HG03175 (cell line): ENCODE results near the gene FNBP1L.
"Not testable (repeated sequence)": the region's sequence is repeated elsewhere in the genome, so short reads cannot be mapped to it uniquely, and the experiment has no call there.

Experiments used
- ATAC-seq: cut with Tn5 transposase; IDR thresholded peaks from one replicate; pipeline ENCODE4 v1.9.1; 2021; ENCODE audit warnings: mild to moderate bottlenecking, moderate library complexity; ENCODE audit not compliant: unreplicated experiment

Gene FNBP1L

GRCh38 chr1:93442741-93443140 is 5.2 kb upstream of the FNBP1L start:
- ATAC-seq = no peak

- ATAC-seq = no peak
Measured at GRCh38 chr1:93443454-93443853, 4.5 kb upstream of the FNBP1L start.

GRCh38 chr1:93446837-93447451 is 974 bp upstream of the FNBP1L start:
- no peak for ATAC-seq

- no peak for ATAC-seq
Measured at GRCh38 chr1:93448292-93448982, 519 bp downstream of the FNBP1L start.

GRCh38 chr1:93448983-93449804 is 1.3 kb downstream of the FNBP1L start:
- ATAC-seq = no peak

- ATAC-seq = no peak
Measured at GRCh38 chr1:93450321-93450720, 2.4 kb downstream of the FNBP1L start.

DNA sequence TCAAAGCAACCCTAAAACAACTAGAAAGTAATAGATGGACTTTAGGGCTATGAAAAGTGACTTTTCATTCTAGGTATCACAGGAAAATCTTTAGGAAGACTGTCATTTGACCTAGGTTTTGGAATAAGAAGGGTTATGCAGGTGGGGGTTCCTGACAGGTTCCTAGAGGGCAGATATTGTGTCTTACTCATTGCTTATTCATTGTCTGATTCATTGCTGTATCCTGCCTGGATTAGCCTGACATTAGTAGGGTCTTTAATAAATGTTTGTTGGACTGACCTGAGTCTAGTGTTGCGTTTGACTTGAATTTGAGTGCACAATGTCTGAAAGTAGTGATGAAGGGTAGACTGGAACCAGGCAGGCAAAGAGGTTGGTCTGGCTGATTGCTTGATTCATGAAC is 6.0 kb downstream of the FNBP1L start:
- no peak for ATAC-seq

DNA sequence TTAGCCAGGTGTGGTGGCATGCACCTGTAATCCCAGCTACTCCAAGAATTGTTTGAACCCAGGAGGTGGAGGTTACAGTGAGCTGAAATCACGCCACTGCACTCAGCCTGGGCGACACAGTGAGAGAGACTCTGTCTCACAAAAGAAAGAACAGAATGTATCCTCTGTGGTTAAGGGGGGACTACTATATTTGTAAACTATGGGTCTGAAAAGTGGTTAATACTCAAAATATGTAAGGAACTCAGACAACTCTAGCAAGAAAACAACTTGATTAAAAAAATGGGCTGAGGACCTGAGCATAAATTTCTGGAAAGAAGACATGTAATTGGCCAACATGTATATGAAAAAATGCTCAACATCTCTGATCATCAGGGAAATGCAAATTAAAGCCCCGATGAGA is 11.2 kb downstream of the FNBP1L start:
- ATAC-seq = no peak

DNA sequence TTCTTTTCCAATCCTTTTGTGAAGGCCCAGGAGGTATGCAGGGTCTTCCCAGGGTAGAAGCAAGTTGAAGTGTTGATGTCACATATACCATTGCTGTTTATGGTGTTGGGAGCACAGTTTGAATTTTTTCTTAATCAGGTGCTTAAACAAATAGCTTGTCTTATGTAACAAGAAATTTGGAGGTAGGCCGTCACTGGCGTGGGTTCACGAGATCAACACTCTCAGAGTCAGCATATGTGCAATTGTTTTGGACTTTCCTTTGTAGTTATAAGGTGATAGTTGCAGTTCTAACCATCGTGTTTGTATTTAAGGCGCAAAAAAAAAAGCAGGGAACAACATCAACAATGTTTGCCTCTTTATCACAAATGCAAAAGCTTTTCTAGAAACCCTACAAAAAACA is 13.3 kb downstream of the FNBP1L start:
- ATAC-seq = no peak

DNA sequence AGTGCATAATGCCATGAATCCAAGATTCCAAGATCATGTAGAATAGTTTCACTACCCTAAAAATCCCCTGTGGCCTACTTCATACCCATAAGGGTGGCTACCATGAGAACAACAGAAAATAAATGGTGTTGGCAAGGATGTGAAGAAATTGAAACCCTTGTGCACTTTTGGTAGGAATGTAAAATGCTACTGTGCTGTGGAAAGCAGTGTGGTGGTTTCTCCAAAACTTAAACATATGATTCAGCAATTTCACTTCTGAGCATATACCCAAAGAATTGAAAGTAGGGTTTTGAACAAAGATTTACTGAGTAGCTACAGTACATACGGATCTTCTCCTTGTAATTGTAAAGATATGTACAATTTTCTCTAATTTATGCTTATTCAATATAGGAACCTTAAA is 16.0 kb downstream of the FNBP1L start:
- ATAC-seq = no peak

- not testable (repeated sequence) for ATAC-seq
Measured at GRCh38 chr1:93465371-93466082, 17.6 kb downstream of the FNBP1L start.

DNA sequence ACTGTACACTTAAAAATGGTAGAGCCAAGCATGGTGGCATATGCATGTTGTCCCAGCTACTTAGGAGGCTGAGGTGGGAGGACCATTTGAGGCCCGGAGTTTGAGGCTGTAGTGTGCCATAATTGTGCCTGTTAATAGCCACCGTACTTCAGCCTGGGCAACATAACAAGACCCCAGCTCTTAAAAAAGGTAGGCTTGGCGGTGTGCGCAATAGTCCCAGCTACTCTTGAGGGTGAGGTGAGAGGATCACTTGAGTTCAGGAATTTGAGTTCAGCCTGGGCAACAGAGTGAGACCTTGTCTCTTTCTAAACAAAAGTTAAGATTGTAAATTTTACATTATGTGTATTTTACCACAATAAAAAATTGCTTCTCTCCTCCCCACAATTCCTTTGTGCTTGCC is 19.7 kb downstream of the FNBP1L start:
- ATAC-seq = no peak

GRCh38 chr1:93468662-93469061 is 20.7 kb downstream of the FNBP1L start:
- ATAC-seq = no peak

GRCh38 chr1:93469223-93469622 is 21.3 kb downstream of the FNBP1L start:
- ATAC-seq = not testable (repeated sequence)

DNA sequence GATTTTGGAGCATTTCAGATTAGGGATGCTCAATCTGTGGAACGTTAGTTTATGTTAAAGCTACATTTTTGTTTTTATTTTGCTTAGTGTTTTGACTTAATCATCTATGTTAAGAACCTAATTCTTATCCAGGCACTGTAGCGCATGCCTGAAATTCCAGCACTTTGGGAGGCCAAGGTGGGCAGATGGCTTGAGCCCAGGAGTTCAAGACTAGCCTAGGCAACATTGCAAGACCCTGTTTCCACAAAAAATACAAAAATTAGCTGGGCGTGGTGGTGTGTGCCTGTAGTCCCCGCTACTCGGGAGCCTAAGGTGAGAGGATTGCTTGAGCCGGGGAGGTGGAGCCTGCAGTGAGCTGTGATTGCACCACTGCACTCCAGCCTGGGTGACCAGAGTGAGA is 23.4 kb downstream of the FNBP1L start:
- no peak for ATAC-seq

GRCh38 chr1:93471911-93472310 is 24.0 kb downstream of the FNBP1L start:
- ATAC-seq = no peak

DNA sequence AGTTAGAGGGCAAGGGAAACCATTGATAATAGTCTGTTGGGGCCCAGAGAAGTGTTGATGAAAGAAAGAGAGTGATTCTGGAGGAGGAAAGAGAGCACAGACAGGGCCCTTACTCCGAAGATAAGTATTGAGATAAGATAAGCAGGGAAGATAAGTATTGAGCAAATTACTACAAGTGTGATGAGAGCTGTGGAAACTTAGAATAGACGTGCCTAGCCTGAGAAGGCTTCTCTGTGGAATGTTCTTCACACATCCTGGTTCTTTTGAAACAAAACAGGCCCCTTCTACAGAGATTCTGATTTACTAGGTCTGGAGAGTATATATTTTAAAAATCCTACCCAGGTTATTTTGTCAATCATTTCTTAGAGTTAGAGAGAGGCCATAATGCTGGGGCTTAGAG is 26.4 kb downstream of the FNBP1L start:
- ATAC-seq = no peak

DNA sequence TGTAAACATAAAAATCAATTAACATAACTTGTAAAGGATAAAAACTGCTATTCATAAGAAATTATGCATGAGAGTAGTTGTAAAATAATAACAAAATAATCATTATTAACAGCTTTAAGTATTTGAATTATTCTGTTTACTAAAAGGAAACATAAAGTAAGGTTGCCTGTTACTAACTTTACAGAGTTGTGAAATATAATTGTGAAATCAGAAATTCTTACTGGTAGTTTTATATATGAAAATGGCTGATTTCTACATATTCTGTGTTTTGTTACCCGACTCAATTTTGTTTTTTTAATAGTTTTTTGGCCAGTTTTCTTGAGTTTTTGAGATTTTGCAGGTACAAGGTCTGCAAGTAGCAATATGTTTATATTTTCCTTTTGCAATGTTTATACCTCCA is 27.8 kb downstream of the FNBP1L start:
- no peak for ATAC-seq

DNA sequence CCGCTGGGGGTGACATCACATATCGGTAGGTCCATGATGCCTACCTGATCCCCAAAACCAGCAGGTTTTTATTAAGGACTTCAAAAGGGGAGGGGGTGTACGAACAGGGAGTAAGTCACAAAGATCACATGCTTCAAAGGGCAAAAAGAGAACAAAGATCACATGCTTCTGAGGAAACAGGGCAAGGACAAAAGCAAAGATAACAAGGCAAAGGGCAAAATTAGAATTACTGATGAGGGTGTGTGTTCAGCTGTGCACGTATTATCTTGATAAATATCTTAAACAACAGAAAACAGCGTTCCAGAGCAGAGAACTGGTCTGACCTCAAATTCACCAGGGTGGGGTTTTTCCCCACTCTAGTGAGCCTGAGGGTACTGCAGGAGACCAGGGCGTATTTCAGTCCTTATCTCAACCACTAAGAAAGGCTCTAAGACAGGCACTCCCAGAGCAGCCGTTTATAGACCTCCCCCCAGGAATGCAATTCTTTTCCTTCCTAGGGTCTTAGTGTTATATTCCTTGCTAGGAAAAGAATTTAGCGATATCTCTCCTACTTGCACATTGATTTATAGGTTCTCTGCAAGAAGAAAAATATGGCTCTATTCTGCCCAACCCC is 31.3 kb downstream of the FNBP1L start:
- not testable (repeated sequence) for ATAC-seq

- ATAC-seq = not testable (repeated sequence)
Measured at GRCh38 chr1:93481899-93482298, 34.0 kb downstream of the FNBP1L start.

DNA sequence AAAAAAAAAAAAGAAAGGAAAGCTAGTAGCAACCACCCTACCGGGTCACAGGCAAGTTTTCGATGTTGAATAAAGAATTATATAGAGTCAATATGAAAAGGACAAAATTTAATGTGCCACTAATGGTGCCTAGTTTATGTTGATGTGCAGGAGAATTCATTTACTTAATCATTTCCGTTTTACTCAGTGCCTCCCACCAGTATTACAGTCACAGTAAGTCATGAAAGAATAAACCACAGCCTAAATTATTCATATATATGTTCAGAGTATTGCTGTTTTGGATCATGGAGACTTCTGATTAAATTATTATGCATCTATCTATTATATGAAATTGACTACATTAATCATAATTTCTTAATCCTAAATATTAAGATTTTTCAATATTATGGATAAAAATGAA is 35.3 kb downstream of the FNBP1L start:
- ATAC-seq = no peak
